ENCODE measurements around the gene TUBA3D.
A peak's percentile ranks its signal among the peaks of the same experiment; 100 is the strongest.
"Not testable (repeated sequence)": the region's sequence is repeated elsewhere in the genome, so short reads cannot be mapped to it uniquely, and the experiment has no call there.

TUBA3D gene

DNA sequence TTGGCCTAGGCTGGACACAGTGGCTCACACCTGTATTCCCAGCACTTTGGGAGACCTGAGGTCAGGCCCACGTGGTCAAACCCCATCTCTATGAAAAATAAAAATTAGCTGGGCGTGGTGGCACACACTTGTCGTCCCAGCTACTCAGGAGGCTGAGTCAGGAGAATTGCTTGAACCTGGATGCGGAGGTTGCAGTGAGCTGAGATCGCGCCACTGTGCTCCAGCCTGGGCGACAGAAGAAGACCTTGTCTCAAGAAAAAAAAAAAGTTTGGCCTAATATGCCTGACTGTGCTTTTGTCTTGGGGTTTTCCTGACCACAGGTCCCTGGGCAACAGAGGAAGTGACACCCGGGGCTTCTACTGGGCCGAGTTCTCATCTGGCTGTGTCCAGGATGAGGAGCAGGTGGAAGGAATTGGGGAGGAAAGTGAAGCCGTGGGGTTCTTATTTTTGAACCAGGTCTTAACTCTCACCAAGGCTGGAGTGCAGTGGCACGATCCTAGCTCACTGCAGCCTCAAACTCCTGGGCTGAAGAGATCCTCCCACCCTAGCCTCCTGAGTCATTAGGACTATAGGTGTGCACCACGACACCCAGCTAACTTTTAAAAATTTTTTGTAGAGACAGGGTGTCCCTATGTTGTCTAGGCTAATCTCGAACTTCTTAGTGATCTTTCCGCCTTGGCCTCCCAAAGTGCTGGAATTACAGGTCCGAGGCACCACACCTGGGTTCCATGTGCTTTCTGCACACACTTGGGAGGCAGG, 38.7 kb downstream of the TUBA3D start:
- not testable (repeated sequence) for DNase-seq (ENCODE audit: low spot score)

DNA sequence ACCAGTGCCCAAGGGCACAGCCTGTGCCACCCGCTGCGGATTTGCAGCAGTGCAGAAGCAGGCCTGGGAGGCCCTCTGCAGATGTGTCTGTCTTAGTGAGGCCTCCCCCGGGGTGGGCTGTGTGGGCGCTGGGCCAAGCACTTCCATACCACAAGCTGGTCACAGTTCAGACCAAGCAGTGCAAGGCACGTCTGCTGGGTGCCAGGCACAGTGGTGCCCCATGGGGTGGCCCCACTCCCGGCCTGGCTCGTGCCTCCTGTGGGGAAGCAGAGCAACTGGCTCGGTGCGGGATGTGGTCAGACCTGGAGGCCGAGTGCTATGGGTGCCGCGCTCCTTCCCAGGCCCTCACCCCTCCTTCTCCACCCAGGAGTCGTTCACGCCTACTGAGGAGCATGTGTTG, 39.3 kb downstream of the TUBA3D start:
- DNase-seq (ENCODE audit: low spot score), result not testable (repeated sequence)

DNA sequence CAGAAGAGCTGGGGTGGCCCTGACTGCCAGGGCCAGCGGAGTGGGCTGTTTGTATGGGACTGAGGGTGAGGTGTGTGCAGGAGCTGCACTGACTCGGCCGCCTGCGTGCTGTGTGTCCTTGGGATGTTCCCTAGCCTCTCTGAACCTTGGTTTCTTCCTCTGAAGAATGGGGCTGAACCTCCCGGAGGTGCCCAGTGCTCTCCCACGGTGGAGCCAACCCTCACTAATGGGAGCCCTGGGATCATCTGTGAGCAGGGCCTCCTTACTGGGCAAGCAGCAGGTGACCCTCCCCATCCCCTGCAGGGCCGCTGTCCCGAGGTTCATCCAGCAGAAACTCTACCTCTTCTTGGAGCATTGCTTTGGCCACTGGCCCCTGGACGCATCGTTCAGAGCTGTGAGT, 40.1 kb downstream of the TUBA3D start:
- no peak for DNase-seq (ENCODE audit: low spot score)

DNA sequence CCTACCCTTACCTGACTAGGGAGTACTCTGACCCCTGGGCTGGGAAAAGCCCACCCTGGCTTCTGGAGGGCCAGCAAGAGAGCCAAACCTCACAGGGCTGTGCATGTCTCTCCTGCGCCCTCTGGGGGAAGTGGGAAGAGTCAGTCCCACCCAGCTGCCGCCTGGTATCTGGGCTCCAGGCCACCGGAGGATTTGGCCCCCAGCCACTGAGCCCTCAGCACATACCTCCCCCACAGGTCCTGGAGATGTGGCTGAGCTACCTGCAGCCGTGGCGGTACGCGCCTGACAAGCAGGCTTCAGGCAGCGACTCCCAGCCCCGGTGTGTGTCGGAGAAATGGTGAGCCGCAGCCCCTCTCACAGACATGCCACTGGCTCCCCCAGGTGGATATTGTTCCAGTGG, 40.7 kb downstream of the TUBA3D start:
- not testable (repeated sequence) for DNase-seq (ENCODE audit: low spot score)

DNA sequence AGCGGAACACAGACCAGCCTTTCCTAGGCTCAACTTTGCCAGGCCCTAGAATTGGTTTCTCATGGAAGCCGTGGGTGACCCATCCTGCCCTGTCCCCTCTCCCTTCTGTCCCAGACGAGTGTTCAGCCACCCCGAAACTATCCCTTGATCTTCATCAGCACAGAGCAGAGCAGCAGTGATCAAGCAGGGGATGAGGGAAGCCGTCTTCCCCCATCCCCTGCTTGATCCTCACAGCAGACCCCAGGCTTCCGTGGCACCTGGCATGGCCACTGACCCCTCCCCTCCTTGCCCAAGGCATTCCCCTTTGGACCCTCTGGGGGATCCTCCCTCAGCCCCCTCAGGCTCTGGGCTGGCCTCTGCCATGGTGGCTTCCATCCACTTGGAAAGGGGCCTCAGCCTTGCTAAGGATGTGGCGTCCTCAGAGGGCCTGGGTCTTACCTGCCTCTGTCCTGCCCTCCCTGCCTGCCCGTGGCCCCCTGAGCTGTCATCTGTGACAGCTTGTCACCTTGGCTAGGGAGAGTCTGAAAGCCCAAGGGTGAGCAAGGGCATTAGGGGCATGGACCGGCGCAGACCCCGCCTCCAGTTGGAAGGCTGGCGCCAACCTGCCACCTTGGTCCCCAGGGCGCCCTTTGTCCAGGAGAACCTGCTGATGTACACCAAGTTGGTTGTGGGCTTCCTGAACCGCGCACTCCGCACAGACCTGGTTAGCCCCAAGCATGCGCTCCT, 41.4 kb downstream of the TUBA3D start:
- DNase-seq (ENCODE audit: low spot score), result no peak

DNA sequence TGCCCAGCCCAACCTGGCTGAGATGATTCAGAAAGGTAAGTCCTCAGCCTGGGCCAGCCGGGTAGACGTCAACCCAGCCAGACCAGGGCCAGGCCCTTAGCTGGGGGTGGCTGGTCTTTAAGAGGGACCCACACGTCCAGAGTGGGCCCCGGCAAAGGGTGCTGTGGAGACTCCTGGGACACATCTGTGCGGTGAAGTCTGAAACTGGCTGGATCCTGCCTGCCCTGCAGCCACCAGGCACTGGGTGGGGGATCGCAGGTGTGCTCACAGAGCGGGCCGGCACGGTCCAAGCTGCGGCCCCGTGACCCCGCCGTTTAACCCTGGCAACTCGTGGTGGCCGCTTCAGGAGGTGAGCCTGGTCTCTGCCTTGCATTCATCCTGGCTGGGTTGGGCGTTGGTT, 41.9 kb downstream of the TUBA3D start:
- not testable (repeated sequence) for DNase-seq (ENCODE audit: low spot score)

DNA sequence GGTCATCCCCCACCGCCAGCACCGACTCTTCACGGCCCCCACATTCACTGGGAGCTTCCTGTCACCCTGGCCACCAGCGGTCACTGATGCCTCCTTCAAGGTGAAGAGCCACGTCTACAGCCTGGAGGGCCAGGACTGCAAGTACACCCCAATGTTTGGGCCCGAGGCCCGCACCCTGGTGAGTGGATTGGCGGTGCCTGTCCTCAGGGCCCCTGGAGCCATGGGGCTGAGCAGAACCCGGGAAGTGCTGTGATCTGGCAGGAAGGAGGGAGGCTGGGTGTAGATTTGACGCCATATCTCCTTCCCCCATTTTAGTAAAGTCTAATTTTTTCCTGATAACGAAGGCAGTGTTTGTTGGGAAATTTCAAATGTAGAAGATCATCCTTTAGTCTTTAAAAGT, 42.6 kb downstream of the TUBA3D start:
- DNase-seq (ENCODE audit: low spot score), result not testable (repeated sequence)

DNA sequence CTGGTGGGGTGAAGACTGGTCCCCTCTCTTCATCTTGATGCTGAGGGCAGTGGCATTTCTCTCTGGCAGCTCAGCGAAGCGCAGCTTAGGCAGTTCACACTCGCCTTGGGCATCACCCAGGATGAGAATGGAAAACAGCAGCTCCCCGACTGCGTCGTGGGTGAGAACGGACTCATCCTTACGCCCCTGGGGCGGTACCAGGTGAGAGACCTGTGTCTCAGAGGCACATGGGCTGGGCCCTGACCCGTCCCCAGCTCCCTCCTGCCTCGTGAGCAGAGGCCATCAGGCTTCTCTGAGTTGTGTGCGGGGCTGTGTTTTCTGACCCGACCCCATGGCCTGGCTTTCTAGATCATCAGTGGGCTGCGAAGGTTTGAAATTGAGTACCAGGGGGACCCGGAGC, 43.5 kb downstream of the TUBA3D start:
- no peak for DNase-seq (ENCODE audit: low spot score)

DNA sequence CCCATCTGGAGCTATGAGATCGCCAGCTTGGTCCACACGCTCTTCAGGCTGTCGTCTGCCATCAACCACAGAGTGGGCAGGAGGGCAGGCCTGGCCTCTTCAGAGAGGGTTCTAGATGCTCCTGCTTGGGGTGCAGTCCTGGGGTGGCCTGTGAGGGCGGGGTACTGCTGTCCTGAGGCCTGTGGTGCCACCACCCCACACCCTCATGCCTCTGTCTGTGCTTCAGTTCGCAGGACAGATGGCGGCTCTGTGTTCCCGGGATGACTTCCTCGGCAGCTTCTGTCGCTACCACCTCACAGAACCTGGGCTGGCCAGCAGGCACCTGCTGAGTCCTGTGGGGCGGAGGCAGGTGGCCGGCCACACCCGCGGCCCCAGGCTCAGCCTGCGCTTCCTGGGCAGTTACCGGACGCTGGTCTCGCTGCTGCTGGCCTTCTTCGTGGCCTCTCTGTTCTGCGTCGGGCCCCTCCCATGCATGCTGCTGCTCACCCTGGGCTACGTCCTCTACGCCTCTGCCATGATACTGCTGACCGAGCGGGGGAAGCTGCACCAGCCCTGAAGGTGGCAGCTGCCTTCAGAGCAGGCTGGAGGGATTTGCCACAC, 44.1 kb downstream of the TUBA3D start:
- not testable (repeated sequence) for DNase-seq (ENCODE audit: low spot score)

DNA sequence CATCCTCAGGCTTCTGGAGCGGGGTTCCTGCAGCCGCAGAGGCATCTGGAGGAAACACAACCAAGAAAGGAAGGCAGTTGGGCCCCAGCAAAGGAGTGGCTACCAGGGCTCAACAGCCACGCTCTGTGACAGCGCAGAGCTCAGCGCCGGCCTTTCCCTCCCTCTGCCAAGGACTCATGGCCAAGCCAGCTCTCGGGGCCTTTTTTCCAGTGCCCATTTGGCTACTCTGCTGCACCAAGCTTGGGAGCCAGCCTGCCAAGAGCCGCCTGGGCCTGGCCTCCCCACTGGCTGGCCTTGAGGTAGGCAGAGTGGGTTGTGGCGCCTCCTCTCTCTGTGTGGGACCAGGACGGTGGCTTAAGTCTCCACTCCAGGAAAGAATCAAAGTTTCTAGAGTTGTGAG, 44.6 kb downstream of the TUBA3D start:
- no peak for DNase-seq (ENCODE audit: low spot score)

DNA sequence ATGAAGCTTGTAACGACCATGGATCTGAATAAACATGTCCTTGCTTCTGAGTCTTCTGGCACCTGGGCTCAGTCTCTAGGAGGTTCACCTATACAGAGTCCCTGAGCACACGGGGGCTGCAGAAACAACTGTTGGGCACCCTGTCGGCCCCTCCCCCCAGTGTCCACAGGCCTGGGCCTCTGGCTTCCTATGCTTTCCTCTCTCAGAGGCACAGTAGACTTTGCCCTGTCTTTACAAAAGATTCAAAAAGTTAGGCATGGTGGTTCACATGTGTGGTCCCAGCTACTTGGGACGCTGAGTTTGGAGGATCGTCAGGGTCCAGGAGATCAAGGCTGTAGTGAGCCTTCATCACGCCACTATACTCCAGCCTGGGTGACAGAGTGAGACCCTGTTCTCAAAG, 45.6 kb downstream of the TUBA3D start:
- not testable (repeated sequence) for DNase-seq (ENCODE audit: low spot score)

DNA sequence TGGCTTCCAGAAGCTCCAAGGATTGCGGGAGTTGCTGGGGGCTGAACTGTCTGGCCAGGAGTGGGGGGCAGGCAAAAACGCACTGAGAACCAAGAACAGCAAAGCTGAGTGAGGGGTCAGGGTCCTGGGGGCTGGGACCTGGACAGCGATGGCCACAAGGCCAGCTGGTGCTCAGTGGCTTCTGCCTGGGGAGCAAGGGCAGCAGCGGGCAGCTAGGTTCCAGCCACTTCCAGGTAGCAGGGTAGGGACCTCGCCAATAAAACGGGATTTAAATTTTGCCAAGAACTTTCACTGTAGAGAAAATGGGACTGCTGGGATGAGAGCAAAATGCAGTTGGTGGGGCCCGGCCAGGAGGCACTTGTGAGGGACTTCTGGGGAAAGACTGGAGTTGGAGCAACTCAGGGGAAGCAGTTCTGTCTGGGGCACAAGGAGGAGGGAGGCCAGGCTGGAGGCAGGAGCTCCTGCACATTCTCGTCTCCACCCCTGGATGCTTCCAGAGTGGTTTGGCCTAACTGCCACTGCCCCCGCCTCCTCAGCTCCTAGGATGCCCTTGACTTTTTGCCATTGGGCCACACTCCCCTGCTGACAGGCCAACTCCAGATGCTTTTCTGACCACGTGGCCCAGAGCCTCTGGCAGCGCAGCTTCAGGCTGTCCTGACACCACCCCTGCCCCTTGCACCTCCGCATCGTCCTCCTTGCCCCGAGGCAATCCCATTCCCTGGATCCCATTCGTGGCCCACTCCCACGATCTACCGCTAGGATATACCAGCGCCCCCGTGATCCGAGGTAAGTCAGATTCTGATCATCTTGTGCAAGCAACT, 46.3 kb downstream of the TUBA3D start:
- no peak for DNase-seq (ENCODE audit: low spot score)

DNA sequence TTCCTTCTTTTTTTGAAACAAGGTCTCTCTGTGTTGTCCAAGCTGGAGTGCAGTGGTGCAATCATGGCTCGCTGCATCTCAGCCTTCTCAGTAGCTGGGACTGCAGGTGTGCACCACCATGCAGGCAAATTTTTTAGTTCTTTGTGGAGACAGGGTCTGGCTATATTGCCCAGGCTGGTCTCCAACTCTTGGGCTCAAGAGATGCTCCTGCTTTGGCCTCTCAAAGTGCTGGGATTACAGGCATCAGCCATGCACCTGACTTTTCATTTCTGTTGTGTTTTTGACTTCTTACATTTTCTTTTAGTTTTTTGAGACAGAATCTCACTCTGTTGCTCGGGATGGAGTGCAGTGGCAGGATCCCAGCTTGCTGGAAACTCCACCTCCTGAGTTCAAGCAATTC, 49.3 kb downstream of the TUBA3D start:
- not testable (repeated sequence) for DNase-seq (ENCODE audit: low spot score)

DNA sequence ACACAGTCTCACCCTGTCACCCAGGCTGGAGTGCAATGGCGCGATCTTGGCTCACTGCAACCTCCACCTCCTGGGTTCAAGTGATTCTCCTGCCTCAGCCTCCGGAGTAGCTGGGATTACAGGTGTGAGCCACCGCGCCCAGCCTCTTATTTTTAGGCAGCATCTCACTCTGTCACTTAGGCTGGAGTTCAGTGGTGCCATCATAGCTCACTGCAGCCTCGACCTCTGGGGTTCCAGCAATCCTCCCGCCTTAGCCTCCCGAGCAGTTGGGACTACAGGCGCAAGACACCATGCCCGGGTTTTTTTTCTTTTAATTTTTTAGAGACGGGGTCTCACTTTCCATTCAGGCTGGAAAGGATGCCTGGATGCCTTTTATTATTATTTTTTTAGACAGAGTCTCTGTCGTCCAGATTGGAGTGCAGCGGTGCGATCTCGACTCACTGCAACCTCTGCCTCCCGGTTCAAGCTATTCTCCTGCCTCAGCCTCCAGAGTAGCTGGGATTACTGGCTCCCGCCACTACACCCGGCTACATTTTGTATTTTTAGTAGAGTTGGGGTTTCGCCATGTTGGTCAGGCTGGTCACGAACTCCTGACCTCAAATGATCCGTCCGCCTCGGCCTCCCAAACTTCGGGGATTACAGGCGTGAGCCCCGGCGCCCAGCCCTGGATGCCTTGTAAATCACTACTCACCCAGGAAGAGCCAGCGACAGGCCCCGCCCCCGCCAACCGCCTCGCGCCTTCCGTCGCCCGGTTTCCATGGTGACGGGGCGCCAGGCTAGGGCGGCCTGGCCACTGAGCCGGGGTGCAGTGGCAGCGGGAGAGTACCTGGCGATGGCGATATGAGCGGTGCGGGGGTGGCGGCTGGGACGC, 51.4 kb downstream of the TUBA3D start, which contains the start of gene CCDC74A:
Gene CCDC74A (plus strand): TSS at position 758 of the 871 bp plus-strand sequence. CDS start 83 bp downstream, at position 841.
- DNase-seq (ENCODE audit: low spot score), result peak; percentile 69

DNA sequence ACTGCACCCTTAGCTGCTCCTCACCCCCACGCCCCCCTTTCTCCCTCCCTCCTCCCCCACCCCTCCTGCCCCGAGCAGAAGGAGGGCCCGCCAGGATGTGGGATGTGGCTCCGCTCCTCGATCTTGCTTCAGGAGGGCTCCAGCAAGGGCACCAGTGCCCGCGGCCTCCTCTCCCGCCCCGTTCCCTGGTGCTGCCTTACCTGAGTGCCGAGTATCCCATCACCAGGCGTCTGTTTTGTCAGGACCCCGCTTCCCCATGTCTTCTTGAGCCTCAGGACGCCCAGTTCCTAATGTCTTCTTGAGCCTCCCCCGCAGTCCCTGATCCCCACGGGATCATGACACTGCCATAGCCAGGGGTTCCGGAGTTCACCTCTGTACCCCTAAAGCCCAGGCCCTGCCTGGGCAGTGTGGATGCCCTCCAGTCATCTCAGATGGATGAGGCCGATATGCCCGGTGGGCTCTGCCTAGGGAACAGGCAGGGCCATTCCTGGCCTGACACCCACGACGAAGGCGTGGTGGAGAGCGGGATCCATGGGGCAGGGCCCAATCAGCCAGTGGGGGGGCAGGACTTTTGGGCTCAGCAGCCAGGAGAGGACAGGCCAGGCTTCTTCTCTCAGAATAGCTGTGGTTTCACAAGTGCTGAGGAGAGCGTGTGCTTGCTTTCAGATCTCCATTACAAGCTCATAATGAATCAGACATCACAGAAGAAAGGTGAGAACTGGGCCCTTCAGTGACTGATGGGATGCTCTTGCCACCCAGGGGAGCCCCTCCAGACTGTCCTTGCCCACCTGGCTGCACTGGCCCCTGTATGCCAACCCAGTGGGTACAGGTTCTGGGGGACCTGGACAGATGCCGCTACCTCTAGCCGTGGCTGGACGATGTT, 53.3 kb downstream of the TUBA3D start:
- DNase-seq (ENCODE audit: low spot score), result not testable (repeated sequence)

DNA sequence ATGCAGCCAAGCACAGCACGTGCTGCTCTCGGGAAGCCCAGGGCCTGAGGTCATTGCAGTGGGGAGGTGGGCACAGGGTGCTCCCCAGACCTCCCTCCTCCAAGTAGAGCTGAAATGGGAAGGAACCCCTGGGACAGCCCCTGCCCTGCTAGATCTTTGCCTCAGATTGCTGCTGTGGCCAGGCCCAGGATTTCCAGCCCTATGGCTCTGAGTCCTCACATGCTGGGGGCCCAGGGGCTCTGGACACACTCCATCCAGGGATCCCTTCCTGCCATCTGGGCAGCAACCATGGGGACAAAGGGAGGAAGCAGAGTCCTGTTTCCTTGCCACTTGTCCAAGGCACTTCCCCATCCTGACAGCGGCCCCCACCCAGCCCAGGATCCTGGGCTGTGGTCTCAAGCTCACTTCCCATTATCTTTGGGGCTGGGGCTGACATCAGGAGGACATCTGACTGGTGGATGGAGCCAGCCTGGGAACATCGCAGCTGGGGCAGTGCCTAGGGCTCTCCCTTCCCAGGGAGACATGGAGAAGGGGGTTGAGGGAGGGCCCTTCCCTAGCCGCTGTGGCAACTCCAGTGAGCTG, 54.0 kb downstream of the TUBA3D start:
- not testable (repeated sequence) for DNase-seq (ENCODE audit: low spot score)

DNA sequence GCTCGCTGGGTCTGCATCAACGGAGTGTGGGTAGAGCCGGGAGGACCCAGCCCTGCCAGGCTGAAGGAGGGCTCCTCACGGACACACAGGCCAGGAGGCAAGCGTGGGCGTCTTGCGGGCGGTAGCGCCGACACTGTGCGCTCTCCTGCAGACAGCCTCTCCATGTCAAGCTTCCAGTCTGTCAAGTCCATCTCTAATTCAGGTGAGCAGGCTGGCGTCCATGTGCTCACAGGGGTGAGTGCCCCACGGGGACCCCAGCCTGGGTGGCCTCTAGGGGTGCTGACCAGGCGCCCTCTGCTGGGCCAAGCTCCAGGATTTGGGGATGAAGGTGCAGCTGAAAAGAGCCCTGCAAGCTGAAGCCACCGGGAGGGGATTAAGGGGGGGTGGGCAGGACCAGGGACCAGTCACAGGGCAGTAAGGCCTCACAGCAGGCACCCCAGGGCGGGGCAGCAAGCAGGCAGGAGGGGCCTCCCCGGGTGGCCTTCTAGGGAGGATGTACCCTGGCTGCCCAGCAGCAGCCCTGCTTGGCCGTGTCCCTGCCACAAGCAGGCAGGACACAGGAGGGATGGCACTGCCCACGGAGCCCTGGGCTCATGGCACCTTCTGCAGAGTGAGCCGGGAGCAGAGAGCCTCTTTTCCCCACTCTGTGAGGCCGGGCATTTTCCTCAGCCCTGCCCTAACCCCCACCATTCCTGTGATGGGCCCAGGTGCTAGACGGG, 54.9 kb downstream of the TUBA3D start:
- DNase-seq (ENCODE audit: low spot score), result not testable (repeated sequence)

DNA sequence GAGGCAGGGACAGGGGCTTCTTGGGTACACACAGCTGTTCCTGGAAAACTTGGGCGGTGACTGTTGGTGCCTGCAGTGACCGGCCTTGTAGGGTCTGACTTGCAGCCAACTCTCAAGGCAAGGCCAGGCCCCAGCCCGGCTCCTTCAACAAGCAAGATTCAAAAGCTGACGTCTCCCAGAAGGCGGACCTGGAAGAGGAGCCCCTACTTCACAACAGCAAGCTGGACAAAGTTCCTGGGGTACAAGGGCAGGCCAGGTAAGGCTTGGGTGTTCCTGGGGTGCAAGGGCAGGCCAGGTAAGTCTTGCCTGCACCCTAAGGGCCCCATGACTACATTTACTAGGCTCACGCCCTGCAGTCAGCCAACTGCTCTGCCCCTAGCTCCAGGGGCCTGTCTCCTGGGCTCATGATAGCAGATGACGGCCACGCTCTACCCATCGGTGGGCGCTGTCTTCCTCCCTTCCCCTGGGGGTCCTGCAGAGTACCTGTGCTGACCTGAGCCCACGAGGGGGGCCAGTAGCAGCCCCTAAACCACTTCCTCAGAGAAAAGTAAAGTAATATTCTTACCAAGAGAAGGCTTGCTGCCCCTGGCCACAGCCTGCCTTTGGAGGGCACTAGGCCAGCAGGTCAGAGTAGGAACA, 55.7 kb downstream of the TUBA3D start:
- not testable (repeated sequence) for DNase-seq (ENCODE audit: low spot score)
